ENCODE results near the gene GTF3C1. TPM values are rescaled to one million over a fixed set of nuclear protein-coding genes. Genes with fewer than 3 reads are reported as not detected.

The GTF3C1 gene
- total and polyA plus RNA-seq, 4 donors: 33.5 to 84.0 (median 67.5) TPM

DNA sequence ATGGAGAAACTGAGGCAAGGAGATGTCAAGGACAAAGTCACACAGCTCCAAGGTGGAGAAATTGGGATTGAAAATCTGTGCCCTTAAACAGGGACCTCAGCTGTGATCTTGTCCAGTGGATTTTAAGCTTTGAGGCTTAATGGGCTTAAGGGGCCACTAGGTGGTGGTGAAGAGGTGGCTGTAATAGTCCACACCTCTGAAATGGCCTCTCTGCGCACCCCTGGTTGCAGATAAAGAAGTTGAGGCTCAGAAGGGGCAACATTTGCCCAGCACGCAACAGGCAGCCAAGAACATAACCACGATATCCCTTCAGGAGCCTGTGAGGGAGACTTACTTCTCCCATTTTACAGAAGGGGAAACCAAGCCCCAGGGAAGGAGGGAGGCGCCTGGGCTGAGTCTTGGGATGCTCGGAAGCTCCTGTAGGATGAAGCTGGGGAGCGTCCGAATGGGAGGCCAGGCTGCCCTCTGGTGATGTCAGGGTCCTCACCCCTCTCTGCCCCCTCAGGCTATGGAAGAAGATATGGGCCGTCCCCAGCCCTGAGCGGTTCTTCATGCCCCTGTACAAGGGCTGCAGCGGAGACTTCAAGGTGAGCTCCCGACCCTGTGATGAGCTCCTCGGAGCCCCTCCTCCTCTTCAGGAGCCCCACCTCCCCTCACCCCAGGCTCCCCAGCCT lies 104.1 kb downstream of the GTF3C1 start:
- ATAC-seq (ENCODE audit: insufficient read depth, low FRiP score) (no peak), DNase-seq (peak in 1 of 3 donors; percentile 2)
- Histone ChIP-seq H3K4me3 (no peak overlapping the region), H3K9me3 (ENCODE audit: control insufficient read depth in 4 of 4, insufficient read depth in 3 of 4, low read length in 3 of 4) (peaks cover 0 to 30% (median 3%) of the 10 kb centered on the region in 4 donors), H3K4me1 (ENCODE audit: control insufficient read depth in 5 of 5, insufficient read depth in 5 of 5, low read length in 5 of 5) (peaks cover 0 to 12% (median 8%) of the 10 kb centered on the region in 5 donors), H3K27me3 (ENCODE audit: control insufficient read depth in 3 of 3, insufficient read depth in 3 of 3, low read length in 2 of 3) (peaks cover 0 to 4% (median 0%) of the 10 kb centered on the region in 3 donors), H3K27ac (ENCODE audit: low read depth in 1 of 2, low read length in 1 of 2) (no peak overlapping the region), H3K36me3 (ENCODE audit: control insufficient read depth in 4 of 4, insufficient read depth in 4 of 4, low read length in 4 of 4) (peaks cover 0 to 6% (median 1%) of the 10 kb centered on the region in 4 donors), H3K9ac (ENCODE audit: insufficient read depth in 1 of 2, low read length in 2 of 2) (no peak overlapping the region)
- WGBS, 2 donors: 94% methylated on average over 12 of the region's 12 CpGs
- TF ChIP-seq, protein P1, sequence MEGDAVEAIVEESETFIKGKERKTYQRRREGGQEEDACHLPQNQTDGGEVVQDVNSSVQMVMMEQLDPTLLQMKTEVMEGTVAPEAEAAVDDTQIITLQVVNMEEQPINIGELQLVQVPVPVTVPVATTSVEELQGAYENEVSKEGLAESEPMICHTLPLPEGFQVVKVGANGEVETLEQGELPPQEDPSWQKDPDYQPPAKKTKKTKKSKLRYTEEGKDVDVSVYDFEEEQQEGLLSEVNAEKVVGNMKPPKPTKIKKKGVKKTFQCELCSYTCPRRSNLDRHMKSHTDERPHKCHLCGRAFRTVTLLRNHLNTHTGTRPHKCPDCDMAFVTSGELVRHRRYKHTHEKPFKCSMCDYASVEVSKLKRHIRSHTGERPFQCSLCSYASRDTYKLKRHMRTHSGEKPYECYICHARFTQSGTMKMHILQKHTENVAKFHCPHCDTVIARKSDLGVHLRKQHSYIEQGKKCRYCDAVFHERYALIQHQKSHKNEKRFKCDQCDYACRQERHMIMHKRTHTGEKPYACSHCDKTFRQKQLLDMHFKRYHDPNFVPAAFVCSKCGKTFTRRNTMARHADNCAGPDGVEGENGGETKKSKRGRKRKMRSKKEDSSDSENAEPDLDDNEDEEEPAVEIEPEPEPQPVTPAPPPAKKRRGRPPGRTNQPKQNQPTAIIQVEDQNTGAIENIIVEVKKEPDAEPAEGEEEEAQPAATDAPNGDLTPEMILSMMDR (IDR thresholded peaks at IDR 0.05; ENCODE audit: control extremely low read depth, extremely low read depth): no peak

DNA sequence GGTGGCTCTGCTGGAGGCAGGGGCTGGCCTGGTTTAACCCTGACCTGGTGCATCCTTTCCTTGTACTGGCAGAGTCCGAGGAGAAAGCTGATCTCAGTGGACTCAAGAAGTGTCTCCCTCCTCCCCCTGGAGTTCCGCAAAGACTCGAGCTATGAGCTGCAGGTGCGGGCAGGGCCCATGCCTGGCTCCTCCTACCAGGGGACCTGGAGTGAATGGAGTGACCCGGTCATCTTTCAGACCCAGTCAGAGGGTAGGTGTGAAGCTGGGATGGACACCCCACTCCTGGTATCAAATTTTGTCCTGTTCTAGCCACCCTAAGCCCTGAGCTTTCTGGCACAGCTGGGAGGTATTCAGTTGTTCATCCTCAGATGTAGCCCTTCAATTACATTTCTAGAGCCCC lies 105.2 kb downstream of the GTF3C1 start:
- Histone ChIP-seq H3K4me3 (no peak overlapping the region), H3K36me3 (ENCODE audit: control insufficient read depth in 4 of 4, insufficient read depth in 4 of 4, low read length in 4 of 4) (peaks cover 0 to 6% (median 2%) of the 10 kb centered on the region in 4 donors), H3K27ac (ENCODE audit: low read depth in 1 of 2, low read length in 1 of 2) (no peak overlapping the region), H3K9ac (ENCODE audit: insufficient read depth in 1 of 2, low read length in 2 of 2) (no peak overlapping the region), H3K4me1 (ENCODE audit: control insufficient read depth in 5 of 5, insufficient read depth in 5 of 5, low read length in 5 of 5) (peaks cover 0 to 4% (median 1%) of the 10 kb centered on the region in 5 donors), H3K9me3 (ENCODE audit: control insufficient read depth in 4 of 4, insufficient read depth in 3 of 4, low read length in 3 of 4) (peaks cover 0 to 30% (median 3%) of the 10 kb centered on the region in 4 donors), H3K27me3 (ENCODE audit: control insufficient read depth in 3 of 3, insufficient read depth in 3 of 3, low read length in 2 of 3) (peaks cover 0 to 3% (median 0%) of the 10 kb centered on the region in 3 donors)
- WGBS, 2 donors: 94 to 95% methylated on average over 5 of the region's 5 CpGs
- peak in 1 of 3 donors; percentile 3 for DNase-seq
- TF ChIP-seq, protein P1 (IDR thresholded peaks at IDR 0.05; ENCODE audit: control extremely low read depth, extremely low read depth): no peak
- ATAC-seq (ENCODE audit: insufficient read depth, low FRiP score): no peak

DNA sequence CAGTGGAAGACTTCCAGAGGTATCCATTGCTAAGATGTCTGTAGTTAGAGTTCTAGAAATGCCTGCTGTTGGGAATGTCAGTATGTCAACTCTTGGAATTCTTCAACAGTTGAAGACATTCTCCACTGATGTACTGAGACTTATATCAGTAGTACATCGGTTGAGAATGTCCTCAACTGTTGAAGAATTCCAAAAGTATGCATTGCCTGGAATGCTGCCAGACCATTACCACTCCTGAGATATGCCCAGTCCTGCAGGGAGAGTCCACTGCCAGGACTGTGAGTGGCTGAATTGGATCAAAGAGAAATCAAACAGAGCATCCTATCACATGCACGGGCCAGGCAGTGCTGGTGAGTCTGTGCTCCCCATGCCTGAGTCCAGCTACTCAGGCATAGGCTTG lies 105.7 kb downstream of the GTF3C1 start:
- Histone ChIP-seq H3K9me3 (ENCODE audit: control insufficient read depth in 4 of 4, insufficient read depth in 3 of 4, low read length in 3 of 4) (peaks cover 0 to 30% (median 3%) of the 10 kb centered on the region in 4 donors), H3K27me3 (ENCODE audit: control insufficient read depth in 3 of 3, insufficient read depth in 3 of 3, low read length in 2 of 3) (peaks cover 0 to 2% (median 0%) of the 10 kb centered on the region in 3 donors), H3K4me1 (ENCODE audit: control insufficient read depth in 5 of 5, insufficient read depth in 5 of 5, low read length in 5 of 5) (peaks cover 0 to 6% (median 0%) of the 10 kb centered on the region in 5 donors), H3K36me3 (ENCODE audit: control insufficient read depth in 4 of 4, insufficient read depth in 4 of 4, low read length in 4 of 4) (peaks cover 0 to 6% (median 3%) of the 10 kb centered on the region in 4 donors), H3K4me3 (no peak overlapping the region), H3K27ac (ENCODE audit: low read depth in 1 of 2, low read length in 1 of 2) (no peak overlapping the region), H3K9ac (ENCODE audit: insufficient read depth in 1 of 2, low read length in 2 of 2) (no peak overlapping the region)
- ATAC-seq (ENCODE audit: insufficient read depth, low FRiP score) (no peak), DNase-seq (peak in 1 of 3 donors; percentile 13)
- 59 to 83% methylated on average over 2 of the region's 2 CpGs for WGBS, 2 donors
- TF ChIP-seq, protein P1 (IDR thresholded peaks at IDR 0.05; ENCODE audit: control extremely low read depth, extremely low read depth): no peak

Measured in lung (tissue), 12 donors.